Upper lobe of left lung (tissue), 6 donors: ENCODE data around the gene TLR8. TPM values are rescaled to one million over a fixed set of nuclear protein-coding genes. Genes with fewer than 3 reads are reported as not detected.

Experiments used
- ATAC-seq, 2 donors: fragments of 200-7000 bp; cut with Tn5 transposase; one replicate each; pipeline ENCODE4 v1.9.1; 2022; ENCODE audit warnings: mild to moderate bottlenecking in 2 of 2, moderate library complexity in 2 of 2; ENCODE audit not compliant: low FRiP score in 2 of 2
- DNase-seq, 2 donors: peaks; one replicate each; pipeline ENCODE4 v3.0.0-alpha.2; 2019 to 2020
- H3K27ac ChIP-seq, 4 donors: fragments of 200-600 bp; sonication (generic); one replicate each; pipeline ENCODE4 v1.5.1; 2016 to 2019
- H3K27me3 ChIP-seq, 4 donors: fragments of 200-600 bp; sonication (generic); one replicate each; pipeline ENCODE4 v1.5.1; 2017 to 2019
- H3K36me3 ChIP-seq, 4 donors: fragments of 200-600 bp; sonication (generic); one replicate each; pipeline ENCODE4 v1.5.1; 2016 to 2019
- H3K4me1 ChIP-seq, 4 donors: fragments of 200-600 bp; sonication (generic); one replicate each; pipeline ENCODE4 v1.5.1; 2018 to 2019
- H3K4me3 ChIP-seq, 4 donors: fragments of 200-600 bp; sonication (generic); one replicate each; pipeline ENCODE4 v1.5.1; 2017 to 2019; ENCODE audit warnings: mild to moderate bottlenecking in 2 of 4, moderate library complexity in 1 of 4
- H3K9me3 ChIP-seq, 4 donors: fragments of 200-600 bp; sonication (generic); one replicate each; pipeline ENCODE4 v1.5.1; 2018 to 2019
- CTCF ChIP-seq, 6 experiments: fragments of 450-650 bp in 4 of 6; fragments of 200-600 bp in 2 of 6; sonication (generic) in 2 of 6; IDR thresholded peaks; one replicate each; pipeline ENCODE4 v1.5.1; 2016 to 2019; ENCODE audit warnings: antibody characterized with exemption in 6 of 6
- EP300 ChIP-seq, 4 donors: sonication (generic); formaldehyde crosslinking; IDR thresholded peaks; one replicate each; pipeline ENCODE4 v1.5.1; 2017; ENCODE audit warnings: antibody characterized with exemption in 4 of 4, control low read depth in 2 of 4
- POLR2A ChIP-seq, 4 donors: fragments of 450-650 bp; IDR thresholded peaks; one replicate each; pipeline ENCODE4 v1.5.1; 2016 to 2017; ENCODE audit warnings: antibody characterized with exemption in 4 of 4, mild to moderate bottlenecking in 2 of 4
- POLR2AphosphoS5 ChIP-seq, 2 donors: sonication (generic); formaldehyde crosslinking; IDR thresholded peaks; one replicate each; pipeline ENCODE4 v1.5.1; 2017; ENCODE audit warnings: antibody characterized with exemption in 2 of 2
- WGBS, 2 donors: methylation state at CpG; one replicate each; pipeline ENCODE4 v1.1.5; 2017 to 2018; 5-methylcytosine and 5-hydroxymethylcytosine counted together
- total RNA-seq, 6 donors: library from RNA; depleted of rRNA in 4 of 6; stranded (reverse); fragments of >200 nt in 4 of 6; gene quantifications; one replicate each; pipeline versions ENCODE4 v1.1.0 to v1.2.1, GENCODE V29; 2016 to 2021
- donor health status: DM: no; HTN: no; CAD: no; lungs with moderate emphysema.
- donor health status: DM: no; HTN: yes; CAD: no; lungs with severe emphysema.

The TLR8 gene
- total RNA-seq, 6 donors from 2014 or later, result 2.3 to 24.5 (median 9.3) TPM

GRCh38 chrX:12972243-12972642 is 65.8 kb downstream of the TLR8 start:
- no peak for ATAC-seq

More at GRCh38 chrX:12972243-12972642, 65.8 kb downstream of the TLR8 start:
- TF ChIP-seq POLR2AphosphoS5 (IDR thresholded peaks at IDR 0.05) (no peak), POLR2A (IDR thresholded peaks at IDR 0.05) (no peak), EP300 (IDR thresholded peaks at IDR 0.05) (no peak), CTCF (IDR thresholded peaks at IDR 0.05) (no peak)
- WGBS, 2 donors, result 71 to 80% methylated on average over 6 of the region's 6 CpGs
- peak overlapping the region in 2 of 4 donors; percentile 5 to 8 for H3K4me3 ChIP-seq
- H3K27me3 ChIP-seq, result no peaks in the 10 kb centered on the region
- no peaks in the 10 kb centered on the region for H3K9me3 ChIP-seq
- H3K27ac ChIP-seq, result peak overlapping the region; percentile 87 to 98 (median 96)
- peaks cover 0 to 10% (median 1%) of the 10 kb centered on the region in 4 donors for H3K36me3 ChIP-seq
- peaks cover 3 to 12% (median 9%) of the 10 kb centered on the region in 4 donors for H3K4me1 ChIP-seq
- DNase-seq, result no peak

Other genes starting within 250 kb of the TLR8 start
- gene PRPS2, start 115.2 kb upstream of the TLR8 start, total RNA-seq, result 10 to 100 TPM in 5 of 6 donors, 1 to 10 TPM in 1; 5.2 to 27.4 (median 22.6) TPM
- gene TLR7, start 39.5 kb upstream of the TLR8 start, total RNA-seq, result 1 to 10 TPM in 5 of 6 donors, under 1 TPM in 1; 0.67 to 5.5 (median 1.6) TPM
- 1,000 to 10,000 TPM; 2,646 to 6,090 (median 4,792) TPM for gene TMSB4X, start 68.5 kb downstream of the TLR8 start, total RNA-seq
- gene FAM9C, start 138.0 kb downstream of the TLR8 start, total RNA-seq, result under 1 TPM in 1 of 6 donors, not detected in 5; 0.20 TPM